KMS-11 (cell line): ENCODE data around the gene CLP1.
A peak's percentile ranks its signal among the peaks of the same experiment; 100 is the strongest.

Experiments
- H2AFZ ChIP-seq: fragments of 200-600 bp; sonication (generic); 2 replicates; pipeline ENCODE4 v1.6.1; 2016; ENCODE audit warnings: antibody characterized with exemption, mixed run types, low read depth
- H3K27ac ChIP-seq: fragments of 200-600 bp; sonication (generic); 2 replicates; pipeline ENCODE4 v1.6.1; 2016; ENCODE audit warnings: mild to moderate bottlenecking, mixed run types
- H3K27me3 ChIP-seq: fragments of 200-600 bp; sonication (generic); 2 replicates; pipeline ENCODE4 v1.6.1; 2017; ENCODE audit warnings: mild to moderate bottlenecking, low read depth, mixed run types, moderate library complexity; ENCODE audit not compliant: insufficient read depth
- H3K36me3 ChIP-seq: fragments of 200-600 bp; sonication (generic); 2 replicates; pipeline ENCODE4 v1.6.1; 2017; ENCODE audit warnings: mild to moderate bottlenecking, mixed run types; ENCODE audit not compliant: insufficient read depth
- H3K4me1 ChIP-seq: fragments of 200-600 bp; sonication (generic); 2 replicates; pipeline ENCODE4 v1.6.1; 2016; ENCODE audit warnings: mild to moderate bottlenecking, low read depth, mixed run types; ENCODE audit not compliant: poor library complexity, severe bottlenecking
- H3K4me2 ChIP-seq: fragments of 200-600 bp; sonication (generic); 2 replicates; pipeline ENCODE4 v1.7.0; 2016; ENCODE audit warnings: mild to moderate bottlenecking, mixed run types
- H3K4me3 ChIP-seq: fragments of 200-600 bp; sonication (generic); IDR thresholded peaks from 2 replicates; pipeline ENCODE4 v1.6.1; 2017; ENCODE audit warnings: low read depth, low read length, mixed read lengths; ENCODE audit not compliant: insufficient read depth
- H3K79me2 ChIP-seq: fragments of 200-600 bp; sonication (generic); 2 replicates; pipeline ENCODE4 v1.6.1; 2016; ENCODE audit warnings: low read depth, mixed run types; ENCODE audit not compliant: insufficient read depth
- H3K9ac ChIP-seq: fragments of 200-600 bp; sonication (generic); 2 replicates; pipeline ENCODE4 v1.6.1; 2016; ENCODE audit warnings: mild to moderate bottlenecking, mixed run types
- H4K20me1 ChIP-seq: fragments of 200-600 bp; sonication (generic); 2 replicates; pipeline ENCODE4 v1.6.1; 2016; ENCODE audit warnings: mild to moderate bottlenecking, mixed run types; ENCODE audit not compliant: insufficient read depth
- CTCF ChIP-seq: fragments of 200-600 bp; sonication (generic); conservative IDR thresholded peaks from 2 replicates; pipeline ENCODE4 v1.6.1; 2017; ENCODE audit warnings: low read depth, mild to moderate bottlenecking, antibody characterized with exemption, low read length, moderate library complexity, mixed read lengths

CLP1 gene

GRCh38 chr11:57668434-57668782, 10.8 kb downstream of the CLP1 start:
- Histone ChIP-seq H3K79me2 (peaks cover 51% of the 10 kb centered on the region), H3K4me3 (no peak overlapping the region), H3K27ac (peak overlapping the region; percentile 78)

GRCh38 chr11:57674251-57674650, 16.7 kb downstream of the CLP1 start:
- H3K9ac ChIP-seq = no peak overlapping the region
- 0 out of 2 replicates have a peak, but pooled peaks cover 5% of the 10 kb centered on the region for H3K36me3 ChIP-seq

More at GRCh38 chr11:57668434-57668782, 10.8 kb downstream of the CLP1 start:
- peak overlapping the region; percentile 71 for H2AFZ ChIP-seq
- H3K9ac ChIP-seq = peak overlapping the region; percentile 74
- H3K27me3 ChIP-seq = no peaks in the 10 kb centered on the region
- H3K4me2 ChIP-seq = peak overlapping the region; percentile 96
- peaks cover 9% of the 10 kb centered on the region; the same call in 1 of the 2 replicates for H4K20me1 ChIP-seq
- no peak for TF ChIP-seq CTCF
- H3K36me3 ChIP-seq = 0 out of 2 replicates have a peak, but pooled peaks cover 5% of the 10 kb centered on the region
- peaks cover 30% of the 10 kb centered on the region for H3K4me1 ChIP-seq

GRCh38 chr11:57675176-57675941, 17.8 kb downstream of the CLP1 start:
- Histone ChIP-seq H3K79me2 (peaks cover 82% of the 10 kb centered on the region), H3K4me2 (no peak overlapping the region), H3K9ac (no peak overlapping the region), H3K4me3 (no peak overlapping the region), H3K27me3 (no peaks in the 10 kb centered on the region), H2AFZ (no peak overlapping the region), H3K36me3 (0 out of 2 replicates have a peak, but pooled peaks cover 5% of the 10 kb centered on the region), H3K27ac (no peak overlapping the region), H3K4me1 (peaks cover 18% of the 10 kb centered on the region), H4K20me1 (0 out of 2 replicates have a peak, but pooled peaks cover 2% of the 10 kb centered on the region)
- no peak for TF ChIP-seq CTCF

More at GRCh38 chr11:57674251-57674650, 16.7 kb downstream of the CLP1 start:
- Histone ChIP-seq H2AFZ (no peak overlapping the region), H3K27me3 (no peaks in the 10 kb centered on the region), H3K27ac (no peak overlapping the region), H3K4me2 (no peak overlapping the region), H4K20me1 (peaks cover 5% of the 10 kb centered on the region; the same call in 1 of the 2 replicates), H3K4me1 (peaks cover 17% of the 10 kb centered on the region), H3K79me2 (peaks cover 83% of the 10 kb centered on the region), H3K4me3 (no peak overlapping the region)
- TF ChIP-seq CTCF = no peak

GRCh38 chr11:57679396-57679795, 21.8 kb downstream of the CLP1 start:
- Histone ChIP-seq H4K20me1 (no peaks in the 10 kb centered on the region), H3K4me3 (no peak overlapping the region), H3K4me1 (peaks cover 13% of the 10 kb centered on the region), H3K27me3 (no peaks in the 10 kb centered on the region), H3K27ac (no peak overlapping the region), H3K9ac (no peak overlapping the region), H2AFZ (no peak overlapping the region), H3K79me2 (peaks cover 51% of the 10 kb centered on the region), H3K4me2 (no peak overlapping the region), H3K36me3 (no peaks in the 10 kb centered on the region)
- no peak for TF ChIP-seq CTCF
